Measurements from ENCODE around the gene TP53I13. TPM values are rescaled to one million over a fixed set of nuclear protein-coding genes. Genes with fewer than 3 reads are reported as not detected.
A peak's percentile ranks its signal among the peaks of the same experiment; 100 is the strongest.

TP53I13 gene
- total RNA-seq, 1 experiment from 2014 or later, result 29.6 TPM

DNA sequence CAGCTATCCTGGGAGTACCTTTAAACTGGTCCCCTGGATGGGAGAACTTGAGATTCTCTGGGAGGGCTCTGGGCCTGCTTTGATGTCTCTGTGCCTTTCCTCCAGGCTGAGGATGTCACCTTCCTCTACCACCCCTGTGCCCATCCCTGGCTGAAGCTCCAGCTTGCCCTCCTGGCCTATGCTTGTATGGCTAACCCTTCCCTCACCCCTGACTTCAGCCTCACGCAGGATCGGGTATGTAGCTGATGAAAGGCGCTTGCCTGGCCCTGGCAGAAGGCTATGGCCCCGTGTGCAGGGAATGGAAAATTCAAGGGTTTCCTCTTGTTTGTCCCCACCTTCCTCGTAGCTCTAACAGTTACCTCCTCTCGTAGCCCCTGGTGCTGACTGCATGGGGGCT lies 3.0 kb downstream of the TP53I13 start:
- Mint-ChIP-seq H3K36me3 (ENCODE audit: insufficient read depth, unreplicated experiment) (peaks cover 17% of the 10 kb centered on the region), H3K4me1 (ENCODE audit: insufficient read depth, unreplicated experiment) (peaks cover 14% of the 10 kb centered on the region), H3K27ac (ENCODE audit: low read depth, unreplicated experiment) (no peak overlapping the region), H3K27me3 (ENCODE audit: insufficient read depth, unreplicated experiment) (no peaks in the 10 kb centered on the region), H3K4me3 (ENCODE audit: unreplicated experiment) (no peak overlapping the region), H3K9me3 (ENCODE audit: unreplicated experiment) (no peaks in the 10 kb centered on the region)
- CTCF ChIA-PET, result interaction anchor here (0.5 to 9.2 kb wide), 4 partner anchors 10 to 202 kb away, joined by 3 to 57 read pairs (median 26); partner anchors contain the start of gene ANKRD13B
- BruUV-seq (replicated peaks), result no TSS peak
- POLR2A ChIA-PET, result interaction anchor here (0.8 to 5.8 kb wide), 3 partner anchors 9 to 21 kb away, joined by 3 to 43 read pairs (median 3); partner anchors contain the start of gene ANKRD13B
- no peak for DNase-seq (ENCODE audit: unreplicated experiment)
- intact Hi-C loops (cut with micrococcal nuclease), result no loop called here
- TF ChIP-seq, protein P1, sequence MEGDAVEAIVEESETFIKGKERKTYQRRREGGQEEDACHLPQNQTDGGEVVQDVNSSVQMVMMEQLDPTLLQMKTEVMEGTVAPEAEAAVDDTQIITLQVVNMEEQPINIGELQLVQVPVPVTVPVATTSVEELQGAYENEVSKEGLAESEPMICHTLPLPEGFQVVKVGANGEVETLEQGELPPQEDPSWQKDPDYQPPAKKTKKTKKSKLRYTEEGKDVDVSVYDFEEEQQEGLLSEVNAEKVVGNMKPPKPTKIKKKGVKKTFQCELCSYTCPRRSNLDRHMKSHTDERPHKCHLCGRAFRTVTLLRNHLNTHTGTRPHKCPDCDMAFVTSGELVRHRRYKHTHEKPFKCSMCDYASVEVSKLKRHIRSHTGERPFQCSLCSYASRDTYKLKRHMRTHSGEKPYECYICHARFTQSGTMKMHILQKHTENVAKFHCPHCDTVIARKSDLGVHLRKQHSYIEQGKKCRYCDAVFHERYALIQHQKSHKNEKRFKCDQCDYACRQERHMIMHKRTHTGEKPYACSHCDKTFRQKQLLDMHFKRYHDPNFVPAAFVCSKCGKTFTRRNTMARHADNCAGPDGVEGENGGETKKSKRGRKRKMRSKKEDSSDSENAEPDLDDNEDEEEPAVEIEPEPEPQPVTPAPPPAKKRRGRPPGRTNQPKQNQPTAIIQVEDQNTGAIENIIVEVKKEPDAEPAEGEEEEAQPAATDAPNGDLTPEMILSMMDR (IDR thresholded peaks at IDR 0.05; ENCODE audit: unreplicated experiment), result no peak

DNA sequence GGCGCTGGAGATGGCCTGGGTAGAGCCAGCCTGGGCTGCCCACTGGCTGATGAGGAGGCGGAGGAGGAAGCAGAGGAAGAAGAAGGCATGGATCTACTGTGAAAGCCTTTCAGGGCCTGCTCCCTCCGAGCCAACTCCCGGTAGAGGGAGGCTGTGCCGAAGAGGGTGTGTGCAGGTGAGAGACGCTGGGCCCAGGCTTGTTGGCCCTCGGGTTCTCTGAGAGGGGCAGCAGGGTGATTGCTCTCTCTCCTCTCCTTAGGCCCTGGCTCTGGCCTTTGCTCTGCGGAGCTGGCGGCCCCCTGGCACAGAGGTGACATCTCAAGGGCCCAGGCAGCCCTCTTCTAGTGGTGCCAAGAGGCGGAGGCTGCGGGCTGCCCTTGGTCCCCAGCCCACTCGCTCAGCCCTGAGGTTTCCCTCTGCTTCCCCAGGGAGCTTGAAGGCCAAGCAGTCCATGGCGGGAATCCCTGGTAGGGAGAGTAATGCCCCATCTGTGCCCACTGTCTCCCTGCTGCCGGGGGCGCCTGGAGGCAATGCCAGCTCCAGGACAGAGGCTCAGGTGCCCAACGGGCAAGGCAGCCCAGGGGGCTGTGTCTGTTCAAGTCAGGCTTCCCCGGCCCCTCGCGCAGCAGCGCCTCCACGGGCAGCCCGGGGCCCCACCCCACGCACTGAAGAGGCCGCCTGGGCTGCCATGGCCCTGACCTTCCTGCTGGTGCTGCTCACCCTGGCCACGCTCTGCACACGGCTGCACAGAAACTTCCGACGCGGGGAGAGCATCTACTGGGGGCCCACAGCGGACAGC lies 3.6 kb downstream of the TP53I13 start:
- no peak overlapping the region for H3K4me3 Mint-ChIP-seq (ENCODE audit: unreplicated experiment)
- H3K36me3 Mint-ChIP-seq (ENCODE audit: insufficient read depth, unreplicated experiment), result peaks cover 19% of the 10 kb centered on the region
- TF ChIP-seq, protein P1 (IDR thresholded peaks at IDR 0.05; ENCODE audit: unreplicated experiment), result no peak
- intact Hi-C loops (cut with micrococcal nuclease), result no loop called here
- peaks cover 14% of the 10 kb centered on the region for H3K4me1 Mint-ChIP-seq (ENCODE audit: insufficient read depth, unreplicated experiment)
- no peaks in the 10 kb centered on the region for H3K27me3 Mint-ChIP-seq (ENCODE audit: insufficient read depth, unreplicated experiment)
- no peak for DNase-seq (ENCODE audit: unreplicated experiment)
- H3K9me3 Mint-ChIP-seq (ENCODE audit: unreplicated experiment), result no peaks in the 10 kb centered on the region
- H3K27ac Mint-ChIP-seq (ENCODE audit: low read depth, unreplicated experiment), result no peak overlapping the region
- ChIA-PET CTCF (interaction anchor here (0.6 to 9.2 kb wide), 3 partner anchors 9 to 35 kb away, joined by 3 to 57 read pairs (median 48); partner anchors contain the start of gene ANKRD13B), POLR2A (interaction anchor here (0.8 to 1.2 kb wide), 3 partner anchors 9 to 22 kb away, joined by 3 read pairs; no protein-coding TSS in a partner anchor)
- BruUV-seq (replicated peaks), result TSS peak; percentile 20

DNA sequence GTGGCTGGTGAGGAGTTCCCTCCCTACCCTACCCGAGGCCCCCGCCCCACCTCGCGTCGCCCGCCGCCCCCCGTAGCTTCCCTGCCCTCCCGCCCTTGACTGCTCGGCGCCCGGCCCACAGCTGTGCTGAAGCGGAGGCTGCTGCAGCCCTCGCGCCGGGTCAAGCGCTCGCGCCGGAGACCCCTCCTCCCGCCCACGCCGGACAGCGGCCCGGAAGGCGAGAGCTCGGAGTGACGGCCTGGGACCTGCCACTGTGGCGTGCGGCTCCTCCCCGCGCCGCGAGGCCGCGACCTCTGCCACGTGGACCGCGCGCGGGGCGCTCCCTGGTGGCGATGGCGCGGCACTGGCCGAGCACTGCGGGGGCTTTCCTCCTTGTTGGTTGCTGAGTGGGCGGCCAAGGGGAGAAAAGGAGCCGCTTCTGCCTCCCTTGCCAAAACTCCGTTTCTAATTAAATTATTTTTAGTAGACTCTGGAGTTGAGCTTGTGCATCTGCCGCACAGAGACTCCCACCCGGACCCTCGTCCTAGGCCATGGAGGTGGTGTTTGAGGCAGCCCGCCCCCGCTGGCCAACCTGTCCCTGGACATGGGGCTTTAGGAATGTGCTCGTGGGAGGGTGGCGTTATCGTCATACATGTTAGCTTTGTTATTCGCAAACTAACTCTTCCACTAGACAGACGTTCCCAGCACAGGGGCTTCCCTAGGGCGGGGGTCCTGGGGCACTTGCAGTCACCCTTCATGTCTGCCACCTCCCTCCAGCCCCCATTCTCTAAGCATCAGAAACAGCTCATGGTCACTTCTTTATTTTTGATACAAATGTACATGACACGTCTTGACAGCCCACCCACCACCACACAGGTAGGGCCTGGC lies 4.4 kb downstream of the TP53I13 start:
- POLR2A ChIA-PET, result interaction anchor here (0.6 to 1.2 kb wide), 3 partner anchors 9 to 271 kb away, joined by 3 read pairs; no protein-coding TSS in a partner anchor
- intact Hi-C loops (cut with micrococcal nuclease), result no loop called here
- H3K9me3 Mint-ChIP-seq (ENCODE audit: unreplicated experiment), result no peaks in the 10 kb centered on the region
- H3K27ac Mint-ChIP-seq (ENCODE audit: low read depth, unreplicated experiment), result no peak overlapping the region
- no peak overlapping the region for H3K4me3 Mint-ChIP-seq (ENCODE audit: unreplicated experiment)
- no peak for DNase-seq (ENCODE audit: unreplicated experiment)
- CTCF ChIA-PET, result interaction anchor here (0.5 to 9.2 kb wide), 4 partner anchors 8 to 281 kb away, joined by 4 to 57 read pairs (median 26); partner anchors contain the start of genes ANKRD13B and TAOK1
- peaks cover 17% of the 10 kb centered on the region for H3K4me1 Mint-ChIP-seq (ENCODE audit: insufficient read depth, unreplicated experiment)
- TF ChIP-seq, protein P1 (IDR thresholded peaks at IDR 0.05; ENCODE audit: unreplicated experiment), result no peak
- H3K27me3 Mint-ChIP-seq (ENCODE audit: insufficient read depth, unreplicated experiment), result no peaks in the 10 kb centered on the region
- no TSS peak for BruUV-seq (replicated peaks)
- H3K36me3 Mint-ChIP-seq (ENCODE audit: insufficient read depth, unreplicated experiment), result peaks cover 26% of the 10 kb centered on the region

DNA sequence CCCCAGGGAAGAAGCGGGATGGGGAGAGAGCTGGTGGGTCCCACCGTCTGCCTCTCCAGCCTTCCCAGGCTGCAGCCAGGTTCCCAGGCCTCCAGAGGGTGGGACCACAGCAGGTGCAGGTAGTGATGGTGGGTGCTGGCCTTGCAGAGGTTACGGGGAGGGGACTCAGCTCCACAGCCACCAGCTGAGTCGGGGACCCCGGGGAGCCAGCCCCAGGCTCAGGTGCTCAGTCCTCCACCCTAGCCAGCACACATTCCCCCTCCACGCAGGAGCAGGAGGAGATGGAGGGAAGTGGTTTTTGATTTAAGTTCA lies 5.0 kb downstream of the TP53I13 start:
- Mint-ChIP-seq H3K36me3 (ENCODE audit: insufficient read depth, unreplicated experiment) (peaks cover 32% of the 10 kb centered on the region), H3K27me3 (ENCODE audit: insufficient read depth, unreplicated experiment) (no peaks in the 10 kb centered on the region), H3K9me3 (ENCODE audit: unreplicated experiment) (no peaks in the 10 kb centered on the region), H3K4me3 (ENCODE audit: unreplicated experiment) (no peak overlapping the region), H3K4me1 (ENCODE audit: insufficient read depth, unreplicated experiment) (peaks cover 21% of the 10 kb centered on the region), H3K27ac (ENCODE audit: low read depth, unreplicated experiment) (no peak overlapping the region)
- intact Hi-C loops (cut with micrococcal nuclease), result no loop called here
- ChIA-PET CTCF (interaction anchor here (0.5 to 9.2 kb wide), 4 partner anchors 19 to 513 kb away, joined by 3 to 57 read pairs (median 4); partner anchors contain the start of genes ANKRD13B and TAOK1), POLR2A (interaction anchor here (0.6 kb wide), 2 partner anchors 270 to 1158 kb away, joined by 3 read pairs; no protein-coding TSS in a partner anchor)
- BruUV-seq (replicated peaks), result TSS peak; percentile 47
- DNase-seq (ENCODE audit: unreplicated experiment), result no peak
- TF ChIP-seq, protein P1 (IDR thresholded peaks at IDR 0.05; ENCODE audit: unreplicated experiment), result no peak
